HUES48 (cell line): Measurements from ENCODE around the gene PKD1.
"Not testable (repeated sequence)": the region's sequence is repeated elsewhere in the genome, so short reads cannot be mapped to it uniquely, and the experiment has no call there.

Experiments used
- H3K27ac ChIP-seq: one replicate; pipeline ENCODE4 v1.7.0; 2013; ENCODE audit warnings: low read depth, low read length, inconsistent platforms
- H3K27me3 ChIP-seq: 2 replicates; pipeline ENCODE4 v1.6.1; 2013; ENCODE audit warnings: mild to moderate bottlenecking, low read length; ENCODE audit not compliant: control insufficient read depth, insufficient read depth
- H3K36me3 ChIP-seq: 2 replicates; pipeline ENCODE4 v1.6.1; 2013; ENCODE audit warnings: low read length; ENCODE audit not compliant: control insufficient read depth, insufficient read depth
- H3K4me1 ChIP-seq: 2 replicates; pipeline ENCODE4 v1.6.1; 2013; ENCODE audit warnings: mild to moderate bottlenecking, low read length; ENCODE audit not compliant: control insufficient read depth, insufficient read depth
- H3K4me3 ChIP-seq: 2 replicates; pipeline ENCODE4 v1.5.1; 2013; ENCODE audit warnings: mild to moderate bottlenecking, low read depth, low read length
- H3K9ac ChIP-seq: 2 replicates; pipeline ENCODE4 v1.6.1; 2013; ENCODE audit warnings: mild to moderate bottlenecking, low read depth, low read length, moderate library complexity
- H3K9me3 ChIP-seq: 2 replicates; pipeline ENCODE4 v1.6.1; 2013; ENCODE audit warnings: low read length; ENCODE audit not compliant: control insufficient read depth, insufficient read depth

PKD1 gene

DNA sequence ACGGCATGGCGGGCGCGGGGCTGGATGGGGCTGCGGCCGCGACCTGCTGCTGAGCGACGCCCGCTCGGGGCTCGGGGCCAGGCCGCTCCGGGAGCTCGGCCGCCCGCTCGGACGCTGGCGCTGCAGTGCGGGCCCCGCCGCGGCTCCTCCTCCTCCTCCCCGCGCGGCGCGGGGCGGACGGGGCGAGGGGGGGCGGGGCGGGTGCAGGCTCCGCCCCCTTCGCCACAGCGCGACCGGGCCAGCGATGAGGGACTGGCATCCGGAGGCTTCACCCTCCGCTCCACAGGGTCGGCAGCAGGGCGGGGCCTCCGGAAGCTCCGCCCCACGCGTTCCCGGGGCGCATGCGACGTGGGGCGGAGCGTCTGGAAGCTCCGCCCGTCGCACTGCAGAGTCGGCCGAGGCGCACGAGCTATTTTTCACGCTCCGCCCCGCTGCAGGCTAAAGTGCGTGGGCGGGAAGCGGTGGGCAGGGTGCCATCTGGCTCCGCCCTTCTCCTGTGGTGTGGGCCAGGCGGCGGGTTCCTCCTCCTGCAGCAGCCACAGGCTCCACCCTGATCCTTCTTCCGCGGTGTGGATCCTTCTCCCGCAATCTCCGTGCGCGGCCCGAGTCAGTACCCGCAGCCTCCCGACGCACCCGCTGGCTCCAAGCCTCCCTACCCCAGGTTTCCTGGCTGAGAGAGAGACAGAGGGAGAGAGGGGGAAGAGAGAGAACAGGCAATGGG lies at the start of gene PKD1:
Gene PKD1 (minus strand): TSS at position 129 of the 721 bp plus-strand sequence. CDS start 209 bp downstream, outside the sequence.
- H3K9me3 ChIP-seq, H3K4me1 ChIP-seq, H3K36me3 ChIP-seq, H3K27me3 ChIP-seq, H3K27ac ChIP-seq, H3K9ac ChIP-seq: not testable (repeated sequence)
- H3K4me3 ChIP-seq, result peak within 1 kb of the TSS; percentile 66

DNA sequence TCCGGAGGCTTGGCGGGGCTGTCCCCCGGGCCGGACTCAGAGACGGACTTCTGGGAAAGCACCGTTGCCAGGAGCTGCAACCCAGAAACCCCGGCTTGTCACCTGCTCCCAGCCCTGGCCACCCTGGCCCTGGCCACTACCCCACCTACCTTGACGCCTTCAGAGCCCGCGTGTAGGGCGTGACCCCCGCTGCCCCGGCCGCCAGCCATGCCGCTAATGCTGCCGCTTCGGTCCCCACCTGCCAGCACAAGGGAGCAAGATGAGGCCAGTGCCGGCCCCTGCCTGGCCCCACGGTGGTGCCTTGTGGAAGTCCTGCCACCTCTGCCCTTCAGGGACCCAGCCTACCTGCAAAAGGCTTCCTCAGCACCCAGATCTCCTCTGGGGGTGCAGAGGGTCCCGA lies 49.3 kb upstream of the PKD1 start:
- no peak overlapping the region for H3K4me3 ChIP-seq
- no peaks in the 10 kb centered on the region for H3K27me3 ChIP-seq
- H3K9me3 ChIP-seq, result no peaks in the 10 kb centered on the region
- no peaks in the 10 kb centered on the region for H3K36me3 ChIP-seq
- H3K4me1 ChIP-seq, result no peaks in the 10 kb centered on the region
- H3K27ac ChIP-seq, result no peak overlapping the region
- no peak overlapping the region for H3K9ac ChIP-seq

DNA sequence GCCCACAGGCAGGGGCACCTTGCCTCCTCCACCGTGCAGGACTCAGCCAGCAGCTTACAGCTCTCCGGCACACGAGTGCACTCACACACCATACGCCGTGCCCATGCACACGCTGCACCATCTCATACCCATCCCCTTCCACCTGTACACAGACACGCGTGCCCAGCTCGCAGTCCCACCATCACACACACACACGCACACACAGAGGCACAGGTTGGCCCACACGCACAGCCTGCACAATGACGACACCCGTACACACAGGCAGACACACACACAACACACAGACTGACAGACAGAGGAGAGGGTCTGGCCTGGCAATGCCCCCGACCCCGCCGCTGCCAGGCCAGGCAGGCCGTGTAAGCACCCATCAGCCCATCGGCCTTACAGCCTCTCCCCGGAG lies 48.6 kb upstream of the PKD1 start:
- no peak overlapping the region for H3K9ac ChIP-seq
- no peak overlapping the region for H3K27ac ChIP-seq
- no peak overlapping the region for H3K4me3 ChIP-seq
- H3K4me1 ChIP-seq, result no peaks in the 10 kb centered on the region
- no peaks in the 10 kb centered on the region for H3K36me3 ChIP-seq
- no peaks in the 10 kb centered on the region for H3K9me3 ChIP-seq
- no peaks in the 10 kb centered on the region for H3K27me3 ChIP-seq

DNA sequence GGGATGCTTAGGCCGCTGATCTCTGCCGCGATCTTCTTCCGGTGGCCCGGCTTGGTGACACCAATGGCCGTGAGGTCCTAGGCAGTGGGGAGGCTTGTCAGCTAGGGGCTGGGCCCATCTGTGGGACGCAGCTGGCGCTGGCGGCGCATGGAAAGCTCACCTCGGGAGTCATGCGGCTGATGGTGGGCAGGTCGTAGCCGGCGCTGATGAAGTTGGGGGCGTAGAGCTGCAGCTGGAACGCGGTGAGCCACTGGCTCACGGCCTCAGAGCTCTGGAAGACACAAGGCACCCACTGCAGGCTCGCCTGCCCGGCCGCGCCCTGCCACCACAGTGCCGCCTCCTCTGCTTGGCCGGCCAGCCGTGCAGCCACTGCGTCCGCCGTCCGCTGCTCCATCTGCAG lies 48.0 kb upstream of the PKD1 start:
- Histone ChIP-seq H3K9ac (no peak overlapping the region), H3K9me3 (no peaks in the 10 kb centered on the region), H3K4me3 (no peak overlapping the region)

DNA sequence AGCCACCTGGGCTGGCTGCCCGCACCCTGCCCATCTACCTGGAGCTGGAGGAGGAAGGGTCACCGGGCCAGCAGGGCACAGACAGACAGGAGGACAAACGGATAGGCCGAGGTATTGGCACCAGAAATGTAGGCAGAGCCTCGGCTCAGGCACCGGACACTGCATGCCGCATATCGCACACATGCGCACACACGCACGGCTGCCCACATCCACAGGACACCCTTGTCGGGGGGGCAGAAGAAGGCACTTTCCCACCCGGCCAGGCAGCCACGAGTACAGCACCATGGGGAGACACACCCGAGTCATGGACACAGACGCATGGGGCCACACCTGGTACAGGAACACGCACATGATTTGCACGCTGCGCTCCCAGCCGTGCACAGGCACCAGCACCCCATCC lies 46.3 kb upstream of the PKD1 start:
- no peaks in the 10 kb centered on the region for H3K27me3 ChIP-seq
- no peak overlapping the region for H3K9ac ChIP-seq
- H3K27ac ChIP-seq, result no peak overlapping the region
- H3K4me1 ChIP-seq, result no peaks in the 10 kb centered on the region
- H3K4me3 ChIP-seq, result no peak overlapping the region
- peaks cover 6% of the 10 kb centered on the region for H3K36me3 ChIP-seq
- no peaks in the 10 kb centered on the region for H3K9me3 ChIP-seq

More for the DNA sequence above, 48.0 kb upstream of the PKD1 start:
- H3K27ac ChIP-seq, result no peak overlapping the region
- H3K36me3 ChIP-seq, result no peaks in the 10 kb centered on the region
- H3K27me3 ChIP-seq, result no peaks in the 10 kb centered on the region
- H3K4me1 ChIP-seq, result no peaks in the 10 kb centered on the region

DNA sequence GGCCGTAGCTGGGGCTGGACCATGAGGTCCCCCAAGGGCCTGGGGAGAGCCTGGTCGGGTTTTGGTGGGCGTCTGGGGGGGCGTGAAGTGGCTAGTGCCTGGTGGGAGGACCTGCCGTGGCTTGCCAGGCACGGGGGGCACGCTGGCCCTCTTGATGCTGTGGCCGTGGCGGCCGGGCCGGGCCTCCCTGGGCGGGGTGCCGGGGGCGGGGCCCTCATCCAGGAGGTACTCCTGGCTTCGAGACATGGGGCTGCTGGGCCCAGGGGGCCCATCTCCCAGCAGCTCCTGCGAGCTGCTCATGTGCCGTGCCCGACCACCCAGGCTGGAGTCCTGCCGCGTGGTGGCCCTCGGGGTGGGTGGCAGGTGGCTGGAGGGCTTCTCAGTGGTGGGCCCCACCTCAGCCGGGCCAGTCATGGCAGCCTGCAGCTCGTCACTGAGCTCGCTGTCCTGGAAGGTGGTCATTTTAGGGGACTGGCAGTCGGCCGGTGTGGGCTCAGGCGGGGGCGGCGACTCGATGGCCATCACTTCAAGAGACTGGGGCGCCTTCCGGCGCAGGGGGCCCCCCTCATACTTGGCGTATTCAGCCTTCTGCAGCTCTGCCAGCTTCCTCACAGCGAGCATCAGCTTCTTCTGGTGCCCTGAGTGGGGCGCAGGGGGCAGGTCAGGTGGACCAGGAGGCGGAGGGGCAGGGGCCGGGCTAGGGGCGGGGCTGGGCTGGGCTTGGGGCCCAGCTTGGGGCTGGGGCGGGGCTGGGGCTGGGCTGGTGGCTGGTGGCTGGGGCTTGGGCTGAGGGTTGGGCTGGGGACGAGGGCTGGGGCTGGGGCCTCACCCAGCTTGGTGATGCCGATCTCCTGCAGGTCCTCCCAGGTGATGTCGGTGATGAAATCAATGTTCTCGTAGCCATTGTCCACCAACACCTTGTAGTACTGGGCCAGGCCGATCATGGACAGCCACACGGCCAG lies 45.5 kb upstream of the PKD1 start:
- H3K27ac ChIP-seq, result no peak overlapping the region
- no peak overlapping the region for H3K9ac ChIP-seq
- H3K4me1 ChIP-seq, result no peaks in the 10 kb centered on the region
- H3K4me3 ChIP-seq, result no peak overlapping the region
- H3K36me3 ChIP-seq, result peaks cover 11% of the 10 kb centered on the region
- H3K27me3 ChIP-seq, result no peaks in the 10 kb centered on the region
- no peaks in the 10 kb centered on the region for H3K9me3 ChIP-seq

DNA sequence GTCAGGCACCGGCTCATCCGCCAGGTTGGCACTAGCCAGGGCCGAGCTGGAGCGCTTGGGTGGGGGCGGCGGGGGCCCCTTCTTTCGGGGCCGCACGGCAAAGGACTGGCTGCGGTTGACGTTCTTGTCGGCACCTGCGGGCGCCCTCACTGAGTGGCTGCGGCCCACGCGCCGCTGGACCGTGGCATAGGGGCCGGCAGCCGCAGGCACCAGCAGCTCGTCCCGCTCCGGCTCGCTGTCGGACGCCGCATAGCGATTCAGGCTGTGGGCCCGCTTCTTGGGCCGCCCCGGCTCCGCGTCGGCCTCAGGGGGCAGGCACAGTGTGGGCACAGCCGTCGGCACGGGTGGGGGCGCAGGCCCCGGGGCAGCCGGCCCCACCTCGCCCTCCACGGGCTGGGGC lies 44.8 kb upstream of the PKD1 start:
- Histone ChIP-seq H3K9me3 (no peaks in the 10 kb centered on the region), H3K9ac (no peak overlapping the region), H3K36me3 (peaks cover 19% of the 10 kb centered on the region)

DNA sequence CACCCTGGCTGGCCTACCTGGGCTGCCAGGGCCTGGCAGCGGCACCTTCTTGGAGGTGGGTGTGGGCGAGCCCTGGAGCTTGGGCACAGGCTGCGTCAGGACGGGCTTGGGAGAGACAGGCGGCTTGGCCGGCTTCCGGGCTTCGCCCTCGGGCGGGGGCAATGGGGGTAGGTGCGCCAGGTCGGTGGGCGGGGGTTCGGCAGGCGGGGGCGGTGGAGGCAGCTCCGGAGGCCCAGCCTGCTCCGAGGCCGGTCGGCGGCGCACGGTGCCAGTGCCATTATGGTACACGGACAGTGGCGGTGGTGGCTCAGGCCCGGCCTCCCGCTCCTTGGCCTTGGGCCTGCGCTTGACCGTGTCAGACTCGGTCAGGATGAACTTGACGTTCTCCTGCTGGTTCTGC lies 43.9 kb upstream of the PKD1 start:
- Histone ChIP-seq H3K27ac (no peak overlapping the region), H3K27me3 (no peaks in the 10 kb centered on the region), H3K4me1 (no peaks in the 10 kb centered on the region), H3K36me3 (peaks cover 28% of the 10 kb centered on the region), H3K4me3 (no peak overlapping the region; the same call in 1 of the 2 replicates), H3K9ac (no peak overlapping the region), H3K9me3 (no peaks in the 10 kb centered on the region)

More for the DNA sequence above, 44.8 kb upstream of the PKD1 start:
- H3K4me3 ChIP-seq, result no peak overlapping the region
- no peaks in the 10 kb centered on the region for H3K27me3 ChIP-seq
- no peaks in the 10 kb centered on the region for H3K4me1 ChIP-seq
- no peak overlapping the region for H3K27ac ChIP-seq

DNA sequence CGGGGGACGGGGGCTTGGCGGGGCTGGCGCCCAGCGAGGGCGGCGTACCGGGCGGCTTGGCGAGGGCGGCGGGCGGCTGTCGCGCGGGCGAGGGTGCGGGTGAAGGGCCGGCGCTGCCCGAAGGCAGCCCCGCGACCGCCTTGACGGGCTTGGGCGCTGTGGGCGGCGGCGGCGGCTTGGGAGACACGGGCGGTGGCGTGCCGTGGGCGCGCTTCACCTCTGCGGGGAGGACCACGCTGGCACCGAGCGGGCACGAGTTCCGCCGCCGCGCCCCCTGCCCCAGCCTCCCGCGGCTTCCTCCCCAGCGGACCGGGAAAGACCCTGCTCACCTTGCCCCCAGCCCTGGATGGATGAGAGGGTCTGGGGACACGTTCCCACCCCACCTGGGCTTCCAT lies 43.4 kb upstream of the PKD1 start:
- no peak overlapping the region for H3K9ac ChIP-seq
- no peak overlapping the region; the same call in 1 of the 2 replicates for H3K4me3 ChIP-seq
- no peaks in the 10 kb centered on the region for H3K9me3 ChIP-seq
- no peaks in the 10 kb centered on the region for H3K4me1 ChIP-seq
- H3K27ac ChIP-seq, result no peak overlapping the region
- H3K27me3 ChIP-seq, result no peaks in the 10 kb centered on the region
- peaks cover 33% of the 10 kb centered on the region for H3K36me3 ChIP-seq

DNA sequence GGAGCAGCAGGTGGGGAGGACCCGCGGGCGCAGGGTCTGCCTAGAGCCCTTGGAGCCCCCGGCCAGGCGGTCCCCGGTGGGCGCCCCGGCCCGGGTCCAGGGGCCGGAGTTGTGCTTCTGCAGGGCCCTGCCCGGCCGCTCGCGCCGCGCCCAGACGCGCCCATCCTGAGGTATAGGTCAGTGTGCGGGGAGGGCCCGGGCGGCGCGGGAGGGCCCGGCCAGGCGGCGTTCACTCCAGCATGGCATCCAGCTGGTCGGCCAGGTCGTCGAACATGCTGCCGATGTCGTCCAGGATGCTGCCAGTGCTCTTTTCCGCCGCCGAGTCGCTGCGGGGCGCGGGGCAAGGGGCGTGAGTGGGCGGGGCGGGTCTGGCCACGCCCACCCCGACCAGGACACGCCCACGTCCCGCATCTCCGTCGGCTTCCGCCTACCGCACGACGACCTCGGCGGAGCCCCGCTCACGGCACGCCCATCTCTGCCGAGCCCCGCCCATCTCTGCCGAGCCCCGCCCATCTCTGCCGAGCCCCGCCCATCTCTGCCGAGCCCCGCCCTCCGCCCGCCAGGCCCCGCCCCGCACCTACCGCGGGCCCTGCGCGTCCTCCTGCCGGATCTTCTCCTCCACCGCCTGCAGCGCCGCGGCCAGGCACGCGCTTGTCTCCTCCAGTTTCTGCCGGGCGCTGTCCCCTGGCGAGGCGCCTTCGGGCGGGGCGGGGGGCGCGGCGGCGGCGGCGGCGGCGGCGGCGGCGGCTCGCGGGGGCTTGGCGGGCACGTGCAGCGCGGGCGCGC lies 42.8 kb upstream of the PKD1 start:
- peaks cover 38% of the 10 kb centered on the region for H3K36me3 ChIP-seq

More for the DNA sequence above, 42.8 kb upstream of the PKD1 start:
- H3K27me3 ChIP-seq, result no peaks in the 10 kb centered on the region
- H3K9ac ChIP-seq, result no peak overlapping the region
- H3K4me1 ChIP-seq, result no peaks in the 10 kb centered on the region
- H3K27ac ChIP-seq, result no peak overlapping the region
- no peaks in the 10 kb centered on the region for H3K9me3 ChIP-seq
- no peak overlapping the region; the same call in 1 of the 2 replicates for H3K4me3 ChIP-seq
